Heart left ventricle (tissue), 16 donors: ENCODE measurements around the gene KCNC1. TPM values are rescaled to one million over a fixed set of nuclear protein-coding genes. Genes with fewer than 3 reads are reported as not detected.

Experiments
- ATAC-seq, 4 donors: fragments of 200-7000 bp; cut with Tn5 transposase; one replicate each; pipeline ENCODE4 v1.9.1; 2020 to 2022; ENCODE audit warnings: moderate library complexity in 4 of 4, mild to moderate bottlenecking in 3 of 4, moderate number of reproducible peaks in 1 of 4
- DNase-seq, 5 donors: peaks; one replicate each; pipeline ENCODE4 v3.0.0-alpha.2; 2020
- H3K27ac ChIP-seq, 12 donors: fragments of 200-600 bp; sonication (generic) in 4 of 12; one replicate each; pipeline versions ENCODE4 v1.5.0 to v1.8.0; 2016 to 2022; ENCODE audit warnings: mild to moderate bottlenecking in 2 of 12
- H3K27me3 ChIP-seq, 9 donors: fragments of 200-600 bp; sonication (generic) in 2 of 9; one replicate each; pipeline versions ENCODE4 v1.5.1 to v1.8.0; 2016 to 2022; ENCODE audit warnings: mild to moderate bottlenecking in 3 of 9
- H3K36me3 ChIP-seq, 9 donors: fragments of 200-600 bp; sonication (generic) in 2 of 9; one replicate each; pipeline versions ENCODE4 v1.5.0 to v1.8.0; 2018 to 2022; ENCODE audit warnings: mild to moderate bottlenecking in 2 of 9
- H3K4me1 ChIP-seq, 12 donors: fragments of 200-600 bp; sonication (generic) in 4 of 12; one replicate each; pipeline versions ENCODE4 v1.5.0 to v1.8.0; 2016 to 2022; ENCODE audit warnings: mild to moderate bottlenecking in 3 of 12
- H3K4me3 ChIP-seq, 12 donors: fragments of 200-600 bp; sonication (generic) in 4 of 12; one replicate each; pipeline versions ENCODE4 v1.5.0 to v1.8.0; 2017 to 2022; ENCODE audit warnings: mild to moderate bottlenecking in 9 of 12, moderate library complexity in 4 of 12
- H3K9me3 ChIP-seq, 12 donors: fragments of 200-600 bp; sonication (generic) in 4 of 12; one replicate each; pipeline versions ENCODE4 v1.5.0 to v1.8.0; 2016 to 2022; ENCODE audit warnings: mild to moderate bottlenecking in 1 of 12
- CTCF ChIP-seq, 12 donors: fragments of 200-600 bp; sonication (generic) in 4 of 12; IDR thresholded peaks; one replicate each; pipeline versions ENCODE4 v1.5.0 to v1.8.0; 2018 to 2022; ENCODE audit warnings: antibody characterized with exemption in 12 of 12, mild to moderate bottlenecking in 5 of 12
- POLR2A ChIP-seq, 2 donors: fragments of 450-650 bp; IDR thresholded peaks; one replicate each; pipeline ENCODE4 v1.6.1; 2017; ENCODE audit warnings: antibody characterized with exemption in 2 of 2, mild to moderate bottlenecking in 2 of 2, moderate library complexity in 2 of 2
- WGBS, 4 donors: extraction: QIAGEN DNeasy Blood & Tissue Kit in 2 of 4; methylation state at CpG; one replicate each; pipeline versions ENCODE4 v1.1.5 to v1.1.7; 2013 to 2018; 5-methylcytosine and 5-hydroxymethylcytosine counted together
- intact Hi-C, 10 donors: fragments of 100-400 bp; cut with DNase I; formaldehyde crosslinking; loops; one replicate each; pipeline versions ENCODE4 v1.11.1 to v1.14.2; 2022
- polyA plus RNA-seq, 2 donors: library from polyadenylated mRNA; stranded (reverse); fragments of 200-250 nt; gene quantifications; one replicate each; pipeline ENCODE4 v1.2.3, GENCODE V29; 2013
- total RNA-seq, 9 donors: library from RNA; depleted of rRNA in 2 of 9; stranded (reverse); fragments of >200 nt in 2 of 9; fragmentation: NEBNext Ultra II Directional in 3 of 9; extraction: Animal tissue kit (Norgen Biotek cat#: 25700) in 3 of 9; gene quantifications; one replicate each; pipeline versions ENCODE4 v1.1.0 to v1.2.4, GENCODE V29; 2016 to 2023
- donor health status: ischemic (EF 13 %, LVEDD 7.1; RV severe dilation, severe dysfunction).
- donor health status: healthy with polysubstance abuse.
- donor health status: DM: no; HTN: yes; CAD: no.
- donor health status: DM: no; HTN: no; CAD: no.
- donor health status: ischemic (EF 25% LVEDD 6.9; RV normal size, moderate dysfunction).
- donor health status: ischemic (EF 25% LVEDD 5.7; RV mildly dilated, moderate dysfunction).
- donor health status: healthy.
- donor health status: DM: yes; HTN: yes; CAD: no.
- donor health status: ischemic (EF 35%, LVEDD 5.7; RV mildly dilated, moderate dysfunction).
- donor health status: nonischemic (EF 11% LVEDD 7.7; RV severe dilation, severe dysfunction).
- donor health status: DM: yes; HTN: yes; CAD: no.
- donor health status: PGD.
- donor health status: ischemic (EF 29% LVEDD 5.4; RV normal size, mild dysfunction).
- donor health status: nonischemic (EF 23%, LVEDD 6.1; RV moderate dilation, normal function).

Gene KCNC1
- total and polyA plus RNA-seq, 11 donors = 0.02 to 0.25 (median 0.05) TPM; not detected in 8

GRCh38 chr11:17788084-17788483 lies 53.5 kb downstream of the KCNC1 start:
- intact Hi-C loops = no loop called here
- WGBS, 4 donors = 84 to 95% (median 91%) methylated on average over 5 of the region's 5 CpGs
- no peak for ATAC-seq

GRCh38 chr11:17790453-17790852 lies 55.9 kb downstream of the KCNC1 start:
- Histone ChIP-seq H3K4me3 (no peak overlapping the region), H3K9me3 (no peaks in the 10 kb centered on the region), H3K36me3 (no peaks in the 10 kb centered on the region), H3K27ac (no peak overlapping the region), H3K4me1 (no peaks in the 10 kb centered on the region), H3K27me3 (no peaks in the 10 kb centered on the region)
- TF ChIP-seq CTCF (IDR thresholded peaks at IDR 0.05) (no peak), POLR2A (IDR thresholded peaks at IDR 0.05) (no peak)
- intact Hi-C loops = no loop called here
- no peak for ATAC-seq
- 96 to 100% (median 99%) methylated on average over 1 of the region's 1 CpG for WGBS, 4 donors
- DNase-seq = no peak

More at GRCh38 chr11:17788084-17788483, 53.5 kb downstream of the KCNC1 start:
- TF ChIP-seq POLR2A (IDR thresholded peaks at IDR 0.05) = no peak
- Histone ChIP-seq H3K36me3 (no peaks in the 10 kb centered on the region), H3K9me3 (no peaks in the 10 kb centered on the region), H3K27me3 (no peaks in the 10 kb centered on the region), H3K4me1 (no peaks in the 10 kb centered on the region), H3K4me3 (no peak overlapping the region), H3K27ac (no peak overlapping the region)
- peak in 1 of 5 donors; percentile 23 for DNase-seq

GRCh38 chr11:17791144-17791543 lies 56.6 kb downstream of the KCNC1 start:
- TF ChIP-seq POLR2A (IDR thresholded peaks at IDR 0.05) (no peak), CTCF (IDR thresholded peaks at IDR 0.05) (no peak)
- H3K36me3 ChIP-seq = no peaks in the 10 kb centered on the region
- H3K27ac ChIP-seq = no peak overlapping the region
- H3K27me3 ChIP-seq = no peaks in the 10 kb centered on the region
- no peaks in the 10 kb centered on the region for H3K9me3 ChIP-seq
- no peak for ATAC-seq
- no peaks in the 10 kb centered on the region for H3K4me1 ChIP-seq
- no peak overlapping the region for H3K4me3 ChIP-seq
- intact Hi-C loops = no loop called here
- DNase-seq = no peak

- Histone ChIP-seq H3K9me3 (no peaks in the 10 kb centered on the region), H3K36me3 (no peaks in the 10 kb centered on the region), H3K4me1 (no peaks in the 10 kb centered on the region), H3K27me3 (no peaks in the 10 kb centered on the region), H3K27ac (no peak overlapping the region), H3K4me3 (no peak overlapping the region)
- no peak for DNase-seq
- no peak for TF ChIP-seq CTCF (IDR thresholded peaks at IDR 0.05)
- TF ChIP-seq POLR2A (IDR thresholded peaks at IDR 0.05) = no peak
- peak in 2 of 4 donors; percentile 14 to 18 for ATAC-seq
- intact Hi-C loops = no loop called here
- WGBS, 4 donors = 80 to 96% (median 94%) methylated on average over 9 of the region's 9 CpGs
Measured at GRCh38 chr11:17792161-17792560, 57.6 kb downstream of the KCNC1 start.

- Histone ChIP-seq H3K27ac (no peak overlapping the region), H3K4me3 (no peak overlapping the region), H3K9me3 (no peaks in the 10 kb centered on the region), H3K27me3 (no peaks in the 10 kb centered on the region), H3K36me3 (no peaks in the 10 kb centered on the region), H3K4me1 (peaks cover 0 to 10% (median under 1%) of the 10 kb centered on the region in 12 donors)
- DNase-seq (no peak), ATAC-seq (no peak)
- TF ChIP-seq CTCF (IDR thresholded peaks at IDR 0.05) (no peak), POLR2A (IDR thresholded peaks at IDR 0.05) (no peak)
- 80 to 93% (median 91%) methylated on average over 3 to 7 of the region's 7 CpGs for WGBS, 4 donors
- intact Hi-C loops = no loop called here
Measured at GRCh38 chr11:17793642-17794170, 59.1 kb downstream of the KCNC1 start.
